ENCODE measurements around the gene MYO3B.
A peak's percentile ranks its signal among the peaks of the same experiment; 100 is the strongest.

- no peak for TF ChIP-seq EP300 (IDR thresholded peaks at IDR 0.05)
- TF ChIP-seq, protein P1, sequence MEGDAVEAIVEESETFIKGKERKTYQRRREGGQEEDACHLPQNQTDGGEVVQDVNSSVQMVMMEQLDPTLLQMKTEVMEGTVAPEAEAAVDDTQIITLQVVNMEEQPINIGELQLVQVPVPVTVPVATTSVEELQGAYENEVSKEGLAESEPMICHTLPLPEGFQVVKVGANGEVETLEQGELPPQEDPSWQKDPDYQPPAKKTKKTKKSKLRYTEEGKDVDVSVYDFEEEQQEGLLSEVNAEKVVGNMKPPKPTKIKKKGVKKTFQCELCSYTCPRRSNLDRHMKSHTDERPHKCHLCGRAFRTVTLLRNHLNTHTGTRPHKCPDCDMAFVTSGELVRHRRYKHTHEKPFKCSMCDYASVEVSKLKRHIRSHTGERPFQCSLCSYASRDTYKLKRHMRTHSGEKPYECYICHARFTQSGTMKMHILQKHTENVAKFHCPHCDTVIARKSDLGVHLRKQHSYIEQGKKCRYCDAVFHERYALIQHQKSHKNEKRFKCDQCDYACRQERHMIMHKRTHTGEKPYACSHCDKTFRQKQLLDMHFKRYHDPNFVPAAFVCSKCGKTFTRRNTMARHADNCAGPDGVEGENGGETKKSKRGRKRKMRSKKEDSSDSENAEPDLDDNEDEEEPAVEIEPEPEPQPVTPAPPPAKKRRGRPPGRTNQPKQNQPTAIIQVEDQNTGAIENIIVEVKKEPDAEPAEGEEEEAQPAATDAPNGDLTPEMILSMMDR (IDR thresholded peaks at IDR 0.05): peak; percentile 27 to 31 (median 27)
- TF ChIP-seq POLR2A (IDR thresholded peaks at IDR 0.05; ENCODE audit: low read depth): no peak
- TF ChIP-seq POLR2AphosphoS5 (IDR thresholded peaks at IDR 0.05): no peak
These were observed 191.9 kb downstream of the MYO3B start for GRCh38 chr2:170369894-170370293.

Data from esophagus muscularis mucosa (tissue), 4 donors.